Heart left ventricle (tissue), 13 donors: ENCODE measurements around the gene DEPDC1B.

Source experiments
- CTCF ChIP-seq, 12 donors: fragments of 200-600 bp; sonication (generic) in 4 of 12; IDR thresholded peaks; one replicate each; pipeline versions ENCODE4 v1.5.0 to v1.8.0; 2018 to 2022; ENCODE audit warnings: antibody characterized with exemption in 12 of 12, mild to moderate bottlenecking in 5 of 12
- POLR2A ChIP-seq, 2 donors: fragments of 450-650 bp; IDR thresholded peaks; one replicate each; pipeline ENCODE4 v1.6.1; 2017; ENCODE audit warnings: antibody characterized with exemption in 2 of 2, mild to moderate bottlenecking in 2 of 2, moderate library complexity in 2 of 2
- donor health status: ischemic (EF 13 %, LVEDD 7.1; RV severe dilation, severe dysfunction).
- donor health status: DM: no; HTN: yes; CAD: no.
- donor health status: DM: no; HTN: no; CAD: no.
- donor health status: ischemic (EF 25% LVEDD 6.9; RV normal size, moderate dysfunction).
- donor health status: ischemic (EF 25% LVEDD 5.7; RV mildly dilated, moderate dysfunction).
- donor health status: ischemic (EF 35%, LVEDD 5.7; RV mildly dilated, moderate dysfunction).
- donor health status: nonischemic (EF 11% LVEDD 7.7; RV severe dilation, severe dysfunction).
- donor health status: DM: yes; HTN: yes; CAD: no.
- donor health status: PGD.
- donor health status: ischemic (EF 29% LVEDD 5.4; RV normal size, mild dysfunction).
- donor health status: nonischemic (EF 23%, LVEDD 6.1; RV moderate dilation, normal function).

GRCh38 chr5:60699288-60699608 is 718 bp downstream of the DEPDC1B start:
- TF ChIP-seq POLR2A (IDR thresholded peaks at IDR 0.05) (no peak), CTCF (IDR thresholded peaks at IDR 0.05) (no peak)
